Neural progenitor cell (in vitro differentiated cells): ENCODE measurements around the gene NOL8. TPM values are rescaled to one million over a fixed set of nuclear protein-coding genes. Genes with fewer than 3 reads are reported as not detected.

Experiments
- DNase-seq: peaks from one replicate; pipeline ENCODE4 v3.0.0-alpha.2; 2016; ENCODE audit warnings: low spot score
- H2AFZ ChIP-seq: fragments of 200-600 bp; sonication (generic); replicated peaks from 2 replicates; pipeline ENCODE4 v1.6.1; 2016; ENCODE audit warnings: antibody characterized with exemption
- H3F3A ChIP-seq: fragments of 200-600 bp; sonication (generic); 2 replicates; pipeline ENCODE4 v1.6.1; 2016; ENCODE audit warnings: antibody characterized with exemption, low read depth
- H3K27ac ChIP-seq: fragments of 200-600 bp; sonication (generic); 2 replicates; pipeline ENCODE4 v1.5.1; 2016; ENCODE audit warnings: mild to moderate bottlenecking
- H3K27me3 ChIP-seq: fragments of 200-600 bp; sonication (generic); 2 replicates; pipeline ENCODE4 v1.6.1; 2016; ENCODE audit warnings: mild to moderate bottlenecking, moderate library complexity
- H3K36me3 ChIP-seq: fragments of 200-600 bp; sonication (generic); 2 replicates; pipeline ENCODE4 v1.5.1; 2016
- H3K4me1 ChIP-seq: fragments of 200-600 bp; sonication (generic); 2 replicates; pipeline ENCODE4 v1.6.1; 2016; ENCODE audit warnings: mixed run types
- H3K4me2 ChIP-seq: fragments of 200-600 bp; sonication (generic); 2 replicates; pipeline ENCODE4 v1.6.1; 2016
- H3K4me3 ChIP-seq: fragments of 200-600 bp; sonication (generic); 2 replicates; pipeline ENCODE4 v1.5.1; 2016
- H3K79me2 ChIP-seq: fragments of 200-600 bp; sonication (generic); 2 replicates; pipeline ENCODE4 v1.6.1; 2016; ENCODE audit warnings: low read depth
- H3K9ac ChIP-seq: fragments of 200-600 bp; sonication (generic); 2 replicates; pipeline ENCODE4 v1.6.1; 2016
- H3K9me3 ChIP-seq: fragments of 200-600 bp; sonication (generic); 2 replicates; pipeline ENCODE4 v1.5.1; 2016; ENCODE audit warnings: low read depth
- H4K20me1 ChIP-seq: fragments of 200-600 bp; sonication (generic); 2 replicates; pipeline ENCODE4 v1.6.1; 2016; ENCODE audit warnings: low read depth
- H3K27ac Mint-ChIP-seq: 3 replicates; pipeline ENCODE4 v1.8.0; 2021; ENCODE audit warnings: mixed read lengths
- H3K27me3 Mint-ChIP-seq: 2 replicates; pipeline ENCODE4 v1.8.0; 2022; ENCODE audit warnings: low read depth, mild to moderate bottlenecking, inconsistent platforms, moderate library complexity, mixed read lengths; ENCODE audit not compliant: insufficient read depth
- H3K36me3 Mint-ChIP-seq: 3 replicates; pipeline ENCODE4 v1.8.0; 2021; ENCODE audit warnings: mixed read lengths
- H3K4me1 Mint-ChIP-seq: 3 replicates; pipeline ENCODE4 v1.8.0; 2021; ENCODE audit warnings: mixed read lengths
- H3K4me3 Mint-ChIP-seq: 3 replicates; pipeline ENCODE4 v1.8.0; 2021; ENCODE audit warnings: mild to moderate bottlenecking, moderate library complexity, mixed read lengths
- H3K9me3 Mint-ChIP-seq: 3 replicates; pipeline ENCODE4 v1.8.0; 2020; ENCODE audit warnings: mixed read lengths
- CTCF ChIP-seq: fragments of 200-600 bp; sonication (generic); IDR thresholded peaks from 2 replicates; pipeline ENCODE4 v1.5.1; 2017; ENCODE audit warnings: antibody characterized with exemption, mild to moderate bottlenecking
- EZH2 ChIP-seq: fragments of 200-600 bp; sonication (generic); IDR thresholded peaks from 2 replicates; pipeline ENCODE4 v1.6.1; 2017; ENCODE audit warnings: antibody characterized with exemption, mild to moderate bottlenecking, moderate library complexity
- EZH2phosphoT487 ChIP-seq: fragments of 200-600 bp; sonication (generic); IDR thresholded peaks from 2 replicates; pipeline ENCODE4 v1.6.1; 2017; ENCODE audit warnings: antibody characterized with exemption
- total RNA-seq: library from RNA; depleted of rRNA; stranded (reverse); fragments of >200 nt; gene quantifications from 2 replicates; pipeline ENCODE4 v1.2.3, GENCODE V29; 2015; ENCODE audit warnings: low replicate concordance

NOL8 gene
- total RNA-seq, 1 donor from 2014 or later: 21.0 TPM

- H3K27me3 ChIP-seq: no peaks in the 10 kb centered on the region
- no peak overlapping the region for H2AFZ ChIP-seq
- no peak overlapping the region for H3K27ac Mint-ChIP-seq
- no peaks in the 10 kb centered on the region for H3K27me3 Mint-ChIP-seq
- H4K20me1 ChIP-seq: peaks cover 11% of the 10 kb centered on the region
- H3K36me3 ChIP-seq: peaks cover 31% of the 10 kb centered on the region
- H3K9me3 Mint-ChIP-seq: no peaks in the 10 kb centered on the region
- H3K9me3 ChIP-seq: no peaks in the 10 kb centered on the region
- H3F3A ChIP-seq: no peaks in the 10 kb centered on the region
- H3K9ac ChIP-seq: no peak overlapping the region
- TF ChIP-seq EZH2 (no peak), EZH2phosphoT487 (no peak), CTCF (no peak)
- H3K79me2 ChIP-seq: peaks cover 13% of the 10 kb centered on the region
- no peak for DNase-seq
- no peak overlapping the region for H3K4me3 ChIP-seq
- H3K4me1 Mint-ChIP-seq: no peaks in the 10 kb centered on the region
- H3K4me2 ChIP-seq: no peak overlapping the region
- H3K36me3 Mint-ChIP-seq: peaks cover 25% of the 10 kb centered on the region
- H3K4me1 ChIP-seq: no peaks in the 10 kb centered on the region
- no peak overlapping the region for H3K27ac ChIP-seq
- no peak overlapping the region for H3K4me3 Mint-ChIP-seq
Measured at GRCh38 chr9:92278110-92278509, 47.0 kb downstream of the NOL8 start.

- no peak overlapping the region for H3K4me3 ChIP-seq
- no peaks in the 10 kb centered on the region for H3K27me3 ChIP-seq
- H3K4me2 ChIP-seq: no peak overlapping the region
- Mint-ChIP-seq H3K27ac (no peak overlapping the region), H3K4me1 (no peaks in the 10 kb centered on the region), H3K9me3 (no peaks in the 10 kb centered on the region), H3K36me3 (peaks cover 29% of the 10 kb centered on the region), H3K4me3 (no peak overlapping the region), H3K27me3 (no peaks in the 10 kb centered on the region)
- no peaks in the 10 kb centered on the region for H3F3A ChIP-seq
- H3K79me2 ChIP-seq: no peaks in the 10 kb centered on the region
- H3K4me1 ChIP-seq: no peaks in the 10 kb centered on the region
- no peaks in the 10 kb centered on the region for H3K9me3 ChIP-seq
- peaks cover 8% of the 10 kb centered on the region for H4K20me1 ChIP-seq
- H3K36me3 ChIP-seq: peaks cover 31% of the 10 kb centered on the region
- H2AFZ ChIP-seq: no peak overlapping the region
- H3K9ac ChIP-seq: no peak overlapping the region
- DNase-seq: no peak
- H3K27ac ChIP-seq: no peak overlapping the region
- TF ChIP-seq EZH2phosphoT487 (no peak), EZH2 (no peak), CTCF (no peak)
Measured at GRCh38 chr9:92276331-92277032, 48.7 kb downstream of the NOL8 start.

- DNase-seq: no peak
- Histone ChIP-seq H2AFZ (no peak overlapping the region), H4K20me1 (peaks cover 8% of the 10 kb centered on the region), H3K9ac (no peak overlapping the region), H3F3A (no peaks in the 10 kb centered on the region), H3K4me1 (no peaks in the 10 kb centered on the region), H3K4me3 (no peak overlapping the region), H3K9me3 (no peaks in the 10 kb centered on the region), H3K36me3 (peaks cover 35% of the 10 kb centered on the region), H3K27me3 (no peaks in the 10 kb centered on the region), H3K4me2 (no peak overlapping the region), H3K27ac (no peak overlapping the region), H3K79me2 (no peaks in the 10 kb centered on the region)
- Mint-ChIP-seq H3K9me3 (no peaks in the 10 kb centered on the region), H3K4me1 (no peaks in the 10 kb centered on the region), H3K27me3 (no peaks in the 10 kb centered on the region), H3K4me3 (no peak overlapping the region), H3K36me3 (peaks cover 33% of the 10 kb centered on the region), H3K27ac (no peak overlapping the region)
- TF ChIP-seq EZH2phosphoT487 (no peak), EZH2 (no peak), CTCF (no peak)
Measured at GRCh38 chr9:92275541-92275940, 49.6 kb downstream of the NOL8 start.
